Measurements from ENCODE around the gene NDUFAF8. TPM values are rescaled to one million over a fixed set of nuclear protein-coding genes. Genes with fewer than 3 reads are reported as not detected.

Gene NDUFAF8
- total RNA-seq, 1 experiment from 2014 or later = 58.6 TPM

- no peak for DNase-seq (ENCODE audit: low spot score)
- no peaks in the 10 kb centered on the region for H3K4me1 ChIP-seq (ENCODE audit: insufficient read depth, low read length, poor library complexity, severe bottlenecking)
- POLR2A ChIA-PET (ENCODE audit: low non-redundant PET) = no interaction called here
- CTCF ChIA-PET = no interaction called here
- no peaks in the 10 kb centered on the region for H3K9me3 ChIP-seq (ENCODE audit: low read depth, low read length, poor library complexity, severe bottlenecking)
- H3K27me3 ChIP-seq (replicated peaks; ENCODE audit: insufficient read depth, low read depth, low read length, poor library complexity) = no peaks in the 10 kb centered on the region
- intact Hi-C loops (cut with micrococcal nuclease; ENCODE audit: unreplicated experiment) = no loop called here
- no peak overlapping the region for H3K27ac ChIP-seq (ENCODE audit: low read depth, low read length, poor library complexity, severe bottlenecking)
- peaks cover 34% of the 10 kb centered on the region for H3K36me3 ChIP-seq (ENCODE audit: insufficient read depth, low read length, poor library complexity, severe bottlenecking)
- TF ChIP-seq EZH2 (IDR thresholded peaks at IDR 0.05; ENCODE audit: borderline replicate concordance, low read depth, low read length, poor library complexity, severe bottlenecking) = no peak
- TF ChIP-seq CTCF (conservative IDR thresholded peaks at IDR 0.05; ENCODE audit: low read depth, low read length) = no peak
- H3K4me3 ChIP-seq (ENCODE audit: low read depth, low read length, poor library complexity, severe bottlenecking) = no peak overlapping the region
- BruUV-seq (replicated peaks) = no TSS peak
Measured at GRCh38 chr17:81273698-81274470, 34.8 kb downstream of the NDUFAF8 start.

GRCh38 chr17:81274471-81274855 lies 35.3 kb downstream of the NDUFAF8 start:
- Histone ChIP-seq H3K9me3 (ENCODE audit: low read depth, low read length, poor library complexity, severe bottlenecking) (no peaks in the 10 kb centered on the region), H3K4me3 (ENCODE audit: low read depth, low read length, poor library complexity, severe bottlenecking) (no peak overlapping the region), H3K4me1 (ENCODE audit: insufficient read depth, low read length, poor library complexity, severe bottlenecking) (no peaks in the 10 kb centered on the region), H3K36me3 (ENCODE audit: insufficient read depth, low read length, poor library complexity, severe bottlenecking) (peaks cover 29% of the 10 kb centered on the region), H3K27ac (ENCODE audit: low read depth, low read length, poor library complexity, severe bottlenecking) (no peak overlapping the region), H3K27me3 (replicated peaks; ENCODE audit: insufficient read depth, low read depth, low read length, poor library complexity) (no peaks in the 10 kb centered on the region)
- TF ChIP-seq CTCF (conservative IDR thresholded peaks at IDR 0.05; ENCODE audit: low read depth, low read length) = no peak
- TF ChIP-seq EZH2 (IDR thresholded peaks at IDR 0.05; ENCODE audit: borderline replicate concordance, low read depth, low read length, poor library complexity, severe bottlenecking) = no peak
- intact Hi-C loops (cut with micrococcal nuclease; ENCODE audit: unreplicated experiment) = no loop called here
- no TSS peak for BruUV-seq (replicated peaks)
- CTCF ChIA-PET = no interaction called here
- DNase-seq (ENCODE audit: low spot score) = no peak
- POLR2A ChIA-PET (ENCODE audit: low non-redundant PET) = no interaction called here

- ChIA-PET POLR2A (ENCODE audit: low non-redundant PET) (no interaction called here), CTCF (interaction anchor here (0.5 kb wide), 1 partner anchor 236 kb away, joined by 4 read pairs; no protein-coding TSS in a partner anchor)
- no peak for DNase-seq (ENCODE audit: low spot score)
- H3K27ac ChIP-seq (ENCODE audit: low read depth, low read length, poor library complexity, severe bottlenecking) = no peak overlapping the region
- no peaks in the 10 kb centered on the region for H3K4me1 ChIP-seq (ENCODE audit: insufficient read depth, low read length, poor library complexity, severe bottlenecking)
- H3K9me3 ChIP-seq (ENCODE audit: low read depth, low read length, poor library complexity, severe bottlenecking) = no peaks in the 10 kb centered on the region
- BruUV-seq (replicated peaks) = no TSS peak
- H3K36me3 ChIP-seq (ENCODE audit: insufficient read depth, low read length, poor library complexity, severe bottlenecking) = peaks cover 28% of the 10 kb centered on the region
- no peak for TF ChIP-seq EZH2 (IDR thresholded peaks at IDR 0.05; ENCODE audit: borderline replicate concordance, low read depth, low read length, poor library complexity, severe bottlenecking)
- TF ChIP-seq CTCF (conservative IDR thresholded peaks at IDR 0.05; ENCODE audit: low read depth, low read length) = no peak
- no peak overlapping the region for H3K4me3 ChIP-seq (ENCODE audit: low read depth, low read length, poor library complexity, severe bottlenecking)
- intact Hi-C loops (cut with micrococcal nuclease; ENCODE audit: unreplicated experiment) = no loop called here
- H3K27me3 ChIP-seq (replicated peaks; ENCODE audit: insufficient read depth, low read depth, low read length, poor library complexity) = no peaks in the 10 kb centered on the region
Measured at GRCh38 chr17:81276781-81277180, 37.7 kb downstream of the NDUFAF8 start.
